NOMO-1 (cell line): ENCODE data around the gene ADAMTS6.
A peak's percentile ranks its signal among the peaks of the same experiment; 100 is the strongest.
"Not testable (repeated sequence)": the region's sequence is repeated elsewhere in the genome, so short reads cannot be mapped to it uniquely, and the experiment has no call there.

ENCODE experiments used
- DNase-seq, 2 experiments: peaks; one replicate each; lab custom pipeline; 2025; ENCODE audit not compliant: unreplicated experiment in 2 of 2; lab: John Stamatoyannopoulos, UW

The ADAMTS6 gene, protein sequence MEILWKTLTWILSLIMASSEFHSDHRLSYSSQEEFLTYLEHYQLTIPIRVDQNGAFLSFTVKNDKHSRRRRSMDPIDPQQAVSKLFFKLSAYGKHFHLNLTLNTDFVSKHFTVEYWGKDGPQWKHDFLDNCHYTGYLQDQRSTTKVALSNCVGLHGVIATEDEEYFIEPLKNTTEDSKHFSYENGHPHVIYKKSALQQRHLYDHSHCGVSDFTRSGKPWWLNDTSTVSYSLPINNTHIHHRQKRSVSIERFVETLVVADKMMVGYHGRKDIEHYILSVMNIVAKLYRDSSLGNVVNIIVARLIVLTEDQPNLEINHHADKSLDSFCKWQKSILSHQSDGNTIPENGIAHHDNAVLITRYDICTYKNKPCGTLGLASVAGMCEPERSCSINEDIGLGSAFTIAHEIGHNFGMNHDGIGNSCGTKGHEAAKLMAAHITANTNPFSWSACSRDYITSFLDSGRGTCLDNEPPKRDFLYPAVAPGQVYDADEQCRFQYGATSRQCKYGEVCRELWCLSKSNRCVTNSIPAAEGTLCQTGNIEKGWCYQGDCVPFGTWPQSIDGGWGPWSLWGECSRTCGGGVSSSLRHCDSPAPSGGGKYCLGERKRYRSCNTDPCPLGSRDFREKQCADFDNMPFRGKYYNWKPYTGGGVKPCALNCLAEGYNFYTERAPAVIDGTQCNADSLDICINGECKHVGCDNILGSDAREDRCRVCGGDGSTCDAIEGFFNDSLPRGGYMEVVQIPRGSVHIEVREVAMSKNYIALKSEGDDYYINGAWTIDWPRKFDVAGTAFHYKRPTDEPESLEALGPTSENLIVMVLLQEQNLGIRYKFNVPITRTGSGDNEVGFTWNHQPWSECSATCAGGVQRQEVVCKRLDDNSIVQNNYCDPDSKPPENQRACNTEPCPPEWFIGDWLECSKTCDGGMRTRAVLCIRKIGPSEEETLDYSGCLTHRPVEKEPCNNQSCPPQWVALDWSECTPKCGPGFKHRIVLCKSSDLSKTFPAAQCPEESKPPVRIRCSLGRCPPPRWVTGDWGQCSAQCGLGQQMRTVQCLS (N-terminal part only)

DNA sequence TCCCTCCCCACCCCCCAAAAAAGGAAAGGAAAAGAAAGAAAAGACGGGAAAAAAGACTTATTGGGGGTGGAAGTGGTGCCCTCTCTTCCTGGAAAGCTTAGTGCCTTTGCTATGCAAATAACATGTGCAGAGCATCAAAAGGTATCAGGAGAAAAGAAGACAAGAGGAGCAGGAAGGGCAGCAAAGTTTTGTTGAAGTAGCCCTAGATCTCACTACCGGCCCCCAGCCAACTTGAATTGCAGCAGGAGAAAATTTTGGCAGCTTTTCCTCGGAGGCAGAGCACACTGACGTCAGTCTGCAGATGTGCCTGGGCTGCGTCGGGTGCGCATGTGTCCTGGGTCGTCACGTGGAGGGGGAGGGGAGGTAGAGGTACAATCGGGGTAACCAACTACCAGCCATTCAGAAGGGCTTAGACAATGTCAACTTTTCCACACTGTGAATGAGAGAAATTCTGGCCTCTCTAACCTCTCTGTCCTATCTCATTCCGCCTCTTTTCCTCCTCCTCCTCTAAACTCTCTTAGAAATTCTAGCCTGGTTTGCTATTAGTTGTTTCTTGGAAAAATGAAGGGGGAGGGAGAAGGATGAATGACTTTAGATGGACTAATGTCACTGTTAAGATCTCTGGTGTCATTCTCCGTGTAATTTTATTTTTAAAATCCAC, at the start of gene ADAMTS6:
Gene ADAMTS6, minus strand, starts transcription at position 286 of the 661 bp plus-strand sequence. CDS start 8,247 bp downstream, outside the sequence.
- no peak for DNase-seq

DNA sequence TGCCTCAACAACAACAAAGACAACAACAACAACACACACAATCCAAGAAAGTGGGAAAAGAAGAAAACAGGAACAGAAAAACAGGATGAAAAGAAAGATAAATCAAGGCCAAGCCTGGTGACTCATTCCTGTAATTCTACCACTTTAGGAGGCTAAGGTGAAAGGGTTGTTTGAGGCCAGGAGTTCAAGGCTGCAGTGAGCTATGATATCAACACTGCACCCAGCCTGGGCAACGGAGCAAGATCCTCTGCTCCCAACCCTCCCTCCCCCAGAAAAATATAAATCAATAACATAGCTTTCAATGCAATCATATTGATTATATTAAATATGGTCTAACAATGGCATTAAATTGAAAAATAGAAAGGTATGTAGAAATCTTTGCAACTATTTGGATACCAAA, 49.2 kb upstream of the ADAMTS6 start:
- no peak for DNase-seq

DNA sequence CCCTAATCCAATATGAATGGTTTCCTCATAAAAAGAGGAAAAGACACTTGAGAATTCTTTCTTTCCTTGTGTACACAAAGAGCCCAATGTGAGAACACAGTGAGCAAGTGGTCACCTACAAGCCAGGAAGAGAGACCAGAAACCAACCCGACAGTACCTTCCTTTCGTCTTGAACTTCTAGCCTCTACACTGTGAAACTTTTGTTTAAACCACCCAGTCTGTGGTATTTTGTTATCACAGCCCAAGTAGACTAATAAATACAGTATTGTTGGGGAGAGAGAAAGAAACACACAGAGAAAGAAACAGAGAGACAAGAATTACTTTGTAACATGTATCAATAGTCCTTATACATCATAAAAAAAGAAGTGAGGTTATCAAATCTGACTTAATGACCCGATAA, 44.0 kb upstream of the ADAMTS6 start:
- DNase-seq: no peak

DNA sequence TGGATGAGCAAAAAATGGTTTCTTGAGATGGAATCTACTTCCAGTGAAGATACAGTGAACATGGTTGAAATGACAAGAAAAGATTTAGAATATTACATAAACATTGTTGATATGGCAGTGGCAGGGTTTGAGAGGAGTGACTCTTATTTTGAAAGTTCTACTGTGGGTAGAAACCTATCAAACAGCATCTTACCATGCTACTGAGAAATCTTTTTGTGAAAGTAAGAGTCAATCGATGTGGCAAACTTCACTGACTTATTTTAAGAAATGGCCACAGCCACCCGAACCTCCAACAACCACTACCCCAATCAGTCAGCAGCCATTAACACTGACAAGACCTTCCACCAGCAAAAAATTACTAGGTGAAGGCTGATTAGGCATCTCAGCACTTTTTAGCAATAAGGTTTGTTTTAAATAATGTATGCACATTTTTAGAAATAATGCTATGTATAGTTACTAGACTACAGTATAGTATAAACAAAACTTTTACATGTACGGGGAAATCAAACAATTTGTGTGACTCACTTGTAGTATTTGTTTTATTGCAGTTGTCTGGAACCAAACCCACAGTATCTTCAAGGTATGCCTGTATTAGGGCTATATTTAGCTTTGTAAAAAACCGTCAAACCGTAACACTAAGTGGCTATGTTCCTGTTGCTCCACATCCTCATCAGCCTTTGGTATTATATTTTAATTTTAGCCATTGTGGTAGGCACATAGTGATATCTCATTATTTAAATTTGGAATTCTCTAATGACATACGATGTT, 30.6 kb upstream of the ADAMTS6 start:
- DNase-seq: no peak

DNA sequence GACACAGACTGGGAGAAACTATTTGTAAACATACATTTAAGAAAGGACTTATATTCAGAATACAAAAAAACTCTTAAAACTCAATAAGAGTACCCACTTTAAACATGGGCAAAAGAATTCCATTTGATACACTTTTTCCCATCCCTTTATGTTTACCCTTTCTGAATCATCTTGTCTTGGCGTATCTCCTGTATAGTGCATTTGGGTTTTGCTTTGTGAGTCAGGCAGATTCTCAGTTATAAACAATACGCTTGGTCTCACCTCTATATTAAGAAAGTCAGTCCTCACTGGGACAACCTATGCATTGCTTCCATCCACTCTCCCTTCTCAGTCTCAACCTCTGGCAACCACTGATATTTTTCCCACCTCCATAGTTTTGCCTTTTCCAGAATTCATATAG, 27.3 kb upstream of the ADAMTS6 start:
- no peak for DNase-seq

DNA sequence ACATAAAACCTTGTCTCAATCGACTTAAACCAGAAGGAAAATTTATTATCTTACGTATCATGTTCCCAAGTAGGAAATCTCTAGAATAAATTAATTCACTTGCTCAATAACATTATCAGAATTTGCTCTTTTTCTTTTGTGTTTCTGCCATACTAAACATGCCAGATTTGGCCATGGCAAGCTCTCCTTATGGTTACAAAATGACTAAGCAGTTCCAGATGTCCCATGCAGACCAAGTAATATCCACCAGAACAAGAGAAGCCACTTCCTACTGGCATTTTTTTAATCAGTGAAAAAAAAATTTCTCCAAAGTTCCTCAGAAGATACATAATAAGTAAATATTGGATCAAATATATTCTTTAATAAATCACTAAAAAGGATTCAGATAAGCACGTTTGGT, 25.2 kb upstream of the ADAMTS6 start:
- no peak for DNase-seq

DNA sequence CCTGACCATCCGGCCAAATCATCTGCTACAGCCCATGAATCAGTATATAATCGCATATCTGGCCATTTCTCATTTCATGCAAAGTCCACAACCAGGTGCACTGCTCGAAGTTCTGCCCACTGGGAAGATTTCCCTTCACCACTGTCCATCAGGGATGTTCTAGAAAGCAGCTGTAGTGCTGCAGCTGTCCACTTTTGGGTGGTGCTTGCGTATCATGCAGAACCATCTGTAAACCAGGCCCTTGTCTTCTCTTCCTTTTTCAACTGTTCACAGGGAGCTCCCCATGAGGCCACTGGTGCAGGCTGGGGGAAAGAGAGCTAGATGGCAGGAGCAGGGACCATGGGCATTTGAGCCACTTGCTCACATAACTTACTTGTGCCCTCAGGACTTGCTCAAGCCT, 7.4 kb upstream of the ADAMTS6 start:
- no peak for DNase-seq

DNA sequence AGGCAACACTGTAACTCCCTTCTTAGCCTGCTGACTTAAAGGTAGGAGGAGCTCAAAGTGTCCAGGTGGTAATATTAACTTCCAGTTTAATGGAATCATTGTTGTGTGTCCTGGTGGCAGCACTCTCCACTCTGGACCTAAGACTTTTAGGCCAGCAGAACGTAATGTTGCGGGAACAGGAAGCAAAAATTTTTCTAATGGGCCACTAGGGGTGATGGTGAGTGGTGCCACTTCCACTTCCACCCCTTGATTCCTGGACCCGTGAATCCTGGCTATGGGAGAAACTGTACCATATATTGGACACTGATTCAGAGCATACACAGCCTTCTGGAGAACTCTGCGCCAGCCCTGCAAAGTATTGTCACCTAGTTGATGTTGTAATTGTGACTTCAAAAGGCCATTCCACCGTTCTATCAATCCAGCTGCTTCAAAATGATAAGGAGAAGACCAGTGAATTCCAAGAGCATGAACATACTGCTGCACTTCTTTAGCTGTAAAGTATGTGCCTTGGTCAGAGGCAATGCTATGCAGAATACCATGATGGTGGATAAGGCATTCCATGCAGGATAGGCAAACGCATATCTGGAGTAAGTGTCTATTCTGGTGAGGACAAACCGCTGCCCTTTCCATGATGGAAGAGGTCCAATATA, 6.4 kb upstream of the ADAMTS6 start:
- not testable (repeated sequence) for DNase-seq

DNA sequence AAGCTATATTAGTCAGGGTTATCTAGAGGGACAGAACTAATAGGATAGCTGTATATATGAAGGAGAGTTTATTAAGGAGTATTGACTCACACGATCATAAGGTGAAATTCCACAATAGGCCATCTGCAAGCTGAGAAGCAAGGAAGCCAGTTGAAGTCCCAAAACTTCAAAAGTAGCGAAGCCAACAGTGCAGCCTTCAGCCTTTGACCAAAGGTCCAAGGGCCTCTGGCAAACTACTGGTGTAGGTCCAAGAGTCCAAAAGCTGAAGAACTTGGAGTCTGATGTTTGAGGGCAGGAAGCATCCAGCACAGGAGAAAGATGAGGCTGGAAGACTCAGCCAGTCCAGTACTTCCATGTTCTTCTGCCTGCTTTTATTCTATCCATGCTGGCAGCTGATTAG, 5.1 kb upstream of the ADAMTS6 start:
- DNase-seq: not testable (repeated sequence)

DNA sequence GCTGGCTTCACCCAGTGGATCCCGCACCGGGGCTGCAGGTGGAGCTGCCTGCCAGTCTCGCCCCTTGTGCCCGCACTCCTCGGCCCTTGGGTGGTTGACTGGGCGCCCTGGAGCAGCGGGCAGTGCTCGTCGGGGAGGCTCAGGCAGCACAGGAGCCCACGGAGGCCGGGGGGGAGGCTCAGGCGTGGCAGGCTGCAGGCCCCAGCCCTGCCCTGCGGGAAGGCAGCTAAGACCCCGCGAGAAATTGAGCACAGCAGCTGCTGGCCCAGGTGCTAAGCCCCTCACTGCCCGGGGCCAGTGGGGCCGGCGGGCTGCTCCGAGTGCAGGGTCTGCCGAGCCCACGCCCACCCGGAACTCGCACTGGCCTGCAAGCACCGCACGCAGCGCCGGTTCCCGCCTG, 3.7 kb upstream of the ADAMTS6 start:
- DNase-seq: no peak

DNA sequence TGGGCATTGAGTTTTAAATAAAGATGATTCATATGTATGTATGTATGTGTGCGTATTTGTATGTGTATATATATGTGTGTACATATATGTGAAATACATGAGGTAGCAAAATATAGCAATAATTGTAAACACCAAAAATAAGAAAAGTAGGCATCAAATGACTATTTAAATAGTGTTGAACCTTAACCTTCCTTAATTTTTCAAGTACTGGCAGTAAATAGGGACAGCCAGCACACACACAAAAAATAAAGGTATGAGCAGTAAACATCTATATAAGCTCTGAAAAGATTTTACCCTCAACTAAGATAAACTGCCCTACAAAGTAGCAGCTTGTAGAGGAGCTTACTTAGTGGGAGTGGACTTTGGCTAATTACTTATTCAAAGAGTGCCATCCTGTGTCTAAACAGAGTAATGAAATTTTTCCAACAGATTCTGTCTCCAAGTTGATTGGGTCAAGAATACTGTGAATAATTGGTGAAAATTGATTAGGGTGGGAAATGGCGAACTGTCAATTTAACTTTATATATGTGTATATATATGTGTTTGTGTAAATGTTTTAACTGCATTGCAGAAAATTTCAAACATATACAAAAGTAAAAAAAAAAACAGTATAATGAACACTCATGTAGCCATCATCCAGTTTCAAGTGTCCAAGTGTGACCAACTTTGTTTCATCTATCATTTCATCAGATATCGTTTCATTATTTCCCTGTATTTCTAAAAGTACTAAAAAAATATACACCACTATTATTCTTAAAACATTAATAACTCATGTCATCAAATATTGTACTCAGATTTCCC, 2.0 kb upstream of the ADAMTS6 start:
- peak; percentile 45 to 64 for DNase-seq

DNA sequence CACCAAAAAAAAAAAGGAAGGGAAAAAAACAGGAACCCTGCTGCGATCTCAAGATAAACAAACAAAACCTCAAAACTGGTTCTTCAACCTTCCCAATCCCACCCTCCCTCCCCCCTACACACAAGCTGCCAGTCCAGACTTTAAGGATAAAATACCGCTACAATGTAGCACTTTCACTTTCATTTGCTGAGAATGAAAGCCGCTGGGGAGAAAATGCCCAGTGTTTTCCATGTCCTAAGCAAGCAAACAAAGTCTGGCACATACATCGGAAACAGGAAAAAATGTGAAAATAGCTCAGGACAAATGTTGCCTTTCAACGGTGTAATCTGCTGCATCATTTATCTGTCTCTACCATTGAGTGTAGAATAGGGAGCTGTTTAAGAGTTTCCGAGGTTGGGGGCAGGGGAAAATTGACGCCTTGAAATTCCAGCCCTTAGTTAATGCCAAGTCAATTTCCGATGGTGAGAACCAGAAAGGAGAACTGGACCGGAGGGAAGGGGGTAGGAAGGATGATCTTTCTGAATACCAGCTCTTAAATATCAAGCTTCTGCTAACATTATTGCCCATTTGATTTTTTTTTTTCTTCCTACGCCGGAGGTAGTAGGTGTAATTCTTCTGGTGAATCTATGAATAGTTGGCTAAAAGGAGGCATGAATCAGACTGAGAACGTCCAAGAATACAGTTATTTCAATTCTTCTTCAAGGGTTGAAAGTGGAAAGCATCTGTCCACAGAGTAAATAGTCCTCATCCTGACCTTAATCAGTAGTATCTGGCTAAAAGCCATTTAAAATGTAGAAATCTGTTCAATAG, 1.2 kb upstream of the ADAMTS6 start:
- no peak for DNase-seq

DNA sequence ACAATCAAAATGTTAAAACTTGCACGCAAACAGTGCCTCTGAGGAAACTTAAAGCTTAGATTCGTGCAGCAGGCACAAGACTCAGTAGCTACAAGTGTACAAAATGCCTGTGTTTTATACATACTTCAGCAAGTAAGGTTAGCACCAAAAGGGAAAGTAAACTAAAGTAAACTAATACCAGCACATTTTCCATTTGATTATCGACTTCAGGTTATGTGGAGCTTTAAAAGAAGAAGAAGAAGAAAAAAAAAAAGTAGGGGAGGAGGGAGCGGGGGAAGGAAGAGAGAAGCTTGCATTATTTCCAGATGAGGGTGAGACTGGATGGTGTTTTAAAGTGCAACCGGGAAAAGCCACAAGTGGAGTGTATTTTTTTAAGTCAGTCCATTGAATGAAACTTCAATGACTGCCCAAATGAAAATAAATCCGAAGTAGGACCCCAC, 596 bp upstream of the ADAMTS6 start:
- peak in 1 of 2 experiments; percentile 7 for DNase-seq

DNA sequence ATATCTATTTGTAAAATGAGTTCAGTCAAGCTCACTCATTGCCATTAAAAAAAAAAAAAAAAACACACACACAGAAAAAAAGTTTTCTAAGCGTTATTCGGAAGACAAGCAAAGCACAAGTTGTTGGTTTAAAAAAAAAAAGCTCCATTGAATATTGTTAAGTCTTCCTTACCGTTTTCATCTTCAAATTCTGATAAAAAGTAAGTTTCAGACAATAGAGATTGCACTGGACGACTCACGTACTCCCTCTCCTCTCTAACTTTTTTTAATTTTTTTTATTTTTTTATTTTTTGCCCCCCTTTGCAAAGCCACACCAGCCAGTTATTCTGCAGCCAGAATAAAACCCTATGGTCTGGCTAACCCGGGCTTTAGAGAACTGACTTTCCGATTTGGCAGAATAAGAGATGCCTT, 544 bp downstream of the ADAMTS6 start:
- DNase-seq: no peak

DNA sequence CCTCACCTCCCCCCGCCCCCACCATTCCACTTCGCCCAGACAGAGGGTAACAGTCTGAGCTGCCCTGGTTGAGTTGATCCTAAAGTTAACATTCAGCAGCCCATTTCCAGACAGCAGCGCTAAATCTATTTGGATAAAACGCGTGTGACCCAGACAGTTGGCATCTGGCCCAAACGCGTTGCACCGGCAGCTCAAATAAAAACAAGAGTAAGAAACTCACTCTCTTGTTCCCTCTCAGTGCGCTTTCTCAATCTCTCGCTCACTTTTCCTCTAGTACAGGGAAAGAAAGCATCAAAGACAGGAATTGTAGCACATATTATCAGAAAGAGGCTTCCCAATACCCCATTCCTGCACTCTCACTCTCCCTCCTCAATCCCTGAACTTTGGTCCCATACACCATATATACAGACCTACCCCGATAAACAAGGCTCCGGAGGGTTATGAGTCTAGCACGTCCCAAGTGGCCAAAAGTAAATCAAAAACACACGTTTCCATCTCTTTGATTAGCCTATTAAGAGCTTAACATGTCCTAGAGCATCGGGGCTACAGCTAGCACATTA, 1.3 kb downstream of the ADAMTS6 start:
- DNase-seq: peak in 1 of 2 experiments; percentile 32

DNA sequence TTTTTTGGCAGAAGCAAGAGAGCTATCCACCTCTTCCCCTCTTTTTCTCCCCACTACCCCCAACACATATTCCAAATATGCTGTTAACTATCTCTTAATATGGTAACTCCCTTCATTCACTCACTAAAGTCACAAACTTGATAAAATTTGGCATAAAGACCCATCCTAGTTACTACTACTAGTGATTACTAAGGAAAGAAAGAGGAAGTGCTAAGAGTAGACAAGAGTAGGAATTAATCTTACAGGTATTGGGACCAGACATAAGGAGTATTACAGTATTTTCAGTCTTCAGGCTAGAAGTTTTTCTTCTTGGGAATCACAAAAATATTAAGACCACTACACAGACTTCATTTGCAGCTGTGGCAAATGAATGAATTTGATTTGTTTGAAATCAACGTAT, 2.2 kb downstream of the ADAMTS6 start:
- no peak for DNase-seq

DNA sequence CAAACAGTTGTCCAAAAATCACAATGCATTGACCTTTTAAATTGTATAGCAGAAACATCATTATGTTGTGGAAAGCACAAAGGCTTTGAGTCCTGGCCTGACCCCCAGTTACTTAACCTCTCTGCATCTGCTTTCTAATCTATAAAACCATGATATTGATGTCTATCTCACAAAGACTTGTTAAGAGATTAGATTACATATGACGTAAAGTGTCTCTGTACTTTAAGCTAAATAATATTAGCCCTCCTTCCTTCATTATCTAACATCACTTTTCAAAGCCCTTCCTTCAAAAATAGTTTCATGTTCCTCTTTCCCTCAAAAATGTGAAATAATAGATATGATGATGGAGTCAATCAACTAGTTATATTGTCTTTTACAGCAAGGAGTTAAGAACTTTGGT, 3.4 kb downstream of the ADAMTS6 start:
- no peak for DNase-seq

DNA sequence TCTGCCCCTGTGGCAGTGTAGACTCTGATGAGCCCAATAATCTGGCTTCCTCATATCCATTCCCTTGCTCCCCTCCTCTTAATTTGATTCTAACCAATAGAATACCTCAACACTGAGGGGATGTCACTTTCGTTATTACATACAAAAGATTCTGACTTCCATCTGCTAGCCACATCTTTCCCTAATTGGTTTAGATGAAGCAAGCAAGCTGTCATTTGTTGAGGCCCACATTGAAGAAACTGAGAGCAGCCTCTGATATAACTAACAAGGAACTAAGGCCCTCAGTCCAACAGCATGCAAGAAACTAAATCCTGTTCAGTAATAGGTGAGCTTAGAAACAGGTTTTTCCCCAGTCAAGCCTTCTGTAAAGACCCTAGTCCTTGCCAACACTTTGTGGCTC, 5.8 kb downstream of the ADAMTS6 start:
- no peak for DNase-seq
